ENCODE measurements around the gene ATP8A2. TPM values are rescaled to one million over a fixed set of nuclear protein-coding genes. Genes with fewer than 3 reads are reported as not detected.

ATP8A2 gene
- total and polyA plus RNA-seq, 4 donors = 0.01 to 0.08 (median 0.05) TPM; not detected in 1

- no peak for DNase-seq (ENCODE audit: low spot score)
- Histone ChIP-seq H3K27me3 (ENCODE audit: control insufficient read depth in 4 of 4, insufficient read depth in 4 of 4, low read length in 3 of 4) (peaks cover 0 to 8% (median 1%) of the 10 kb centered on the region in 4 donors), H3K36me3 (ENCODE audit: control insufficient read depth in 4 of 4, insufficient read depth in 3 of 4, low read depth in 1 of 4, low read length in 3 of 4) (no peaks in the 10 kb centered on the region), H3K9ac (ENCODE audit: low read depth in 1 of 2, low read length in 2 of 2) (no peak overlapping the region), H3K27ac (ENCODE audit: low read depth in 1 of 2, low read length in 2 of 2) (no peak overlapping the region), H3K4me1 (ENCODE audit: control insufficient read depth in 4 of 4, insufficient read depth in 4 of 4, low read length in 3 of 4) (no peaks in the 10 kb centered on the region), H3K4me3 (ENCODE audit: low read depth in 1 of 3, low read length in 3 of 3) (no peak overlapping the region), H3K9me3 (ENCODE audit: control insufficient read depth in 4 of 4, low read length in 3 of 4) (no peaks in the 10 kb centered on the region)
- TF ChIP-seq HNF4G (IDR thresholded peaks at IDR 0.05) = no peak
- TF ChIP-seq EGR1 (IDR thresholded peaks at IDR 0.05; ENCODE audit: low read depth in 2 of 2) = no peak
- no peak for TF ChIP-seq FOXA2 (IDR thresholded peaks at IDR 0.05)
Observed at GRCh38 chr13:25982907-25983306, 611.1 kb downstream of the ATP8A2 start.

DNA sequence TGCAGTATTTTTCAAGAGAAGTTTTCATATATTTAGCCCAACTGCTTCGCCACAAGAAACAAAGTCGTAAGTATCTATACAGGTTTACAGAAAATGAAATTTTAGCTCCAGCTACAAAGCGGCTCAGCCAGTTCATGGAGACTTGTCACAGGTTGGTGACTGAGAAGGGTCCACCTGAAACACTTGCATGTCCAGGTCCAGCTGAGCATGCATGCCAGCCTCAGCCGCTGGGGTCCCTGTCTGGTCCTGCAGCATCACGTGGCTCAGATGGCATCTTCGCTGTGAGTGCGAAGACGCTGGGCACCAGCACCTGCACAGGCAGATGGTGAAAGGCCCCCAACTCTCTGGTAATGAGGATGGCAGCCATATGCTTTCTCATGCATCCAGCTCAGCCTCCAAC lies 616.2 kb downstream of the ATP8A2 start:
- no peak overlapping the region for H3K4me3 ChIP-seq (ENCODE audit: low read depth in 1 of 3, low read length in 3 of 3)
- DNase-seq (ENCODE audit: low spot score) = no peak
- WGBS = 89% methylated on average over 8 of the region's 8 CpGs
- TF ChIP-seq, protein P1, sequence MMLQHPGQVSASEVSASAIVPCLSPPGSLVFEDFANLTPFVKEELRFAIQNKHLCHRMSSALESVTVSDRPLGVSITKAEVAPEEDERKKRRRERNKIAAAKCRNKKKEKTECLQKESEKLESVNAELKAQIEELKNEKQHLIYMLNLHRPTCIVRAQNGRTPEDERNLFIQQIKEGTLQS (IDR thresholded peaks at IDR 0.05) = no peak
- TF ChIP-seq SP1 (IDR thresholded peaks at IDR 0.05) (no peak), FOXA2 (IDR thresholded peaks at IDR 0.05) (no peak), REST (IDR thresholded peaks at IDR 0.05) (no peak), RXRA (IDR thresholded peaks at IDR 0.05) (no peak), RAD21 (IDR thresholded peaks at IDR 0.05) (no peak), FOXA1 (IDR thresholded peaks at IDR 0.05) (no peak)
- TF ChIP-seq, protein P2, sequence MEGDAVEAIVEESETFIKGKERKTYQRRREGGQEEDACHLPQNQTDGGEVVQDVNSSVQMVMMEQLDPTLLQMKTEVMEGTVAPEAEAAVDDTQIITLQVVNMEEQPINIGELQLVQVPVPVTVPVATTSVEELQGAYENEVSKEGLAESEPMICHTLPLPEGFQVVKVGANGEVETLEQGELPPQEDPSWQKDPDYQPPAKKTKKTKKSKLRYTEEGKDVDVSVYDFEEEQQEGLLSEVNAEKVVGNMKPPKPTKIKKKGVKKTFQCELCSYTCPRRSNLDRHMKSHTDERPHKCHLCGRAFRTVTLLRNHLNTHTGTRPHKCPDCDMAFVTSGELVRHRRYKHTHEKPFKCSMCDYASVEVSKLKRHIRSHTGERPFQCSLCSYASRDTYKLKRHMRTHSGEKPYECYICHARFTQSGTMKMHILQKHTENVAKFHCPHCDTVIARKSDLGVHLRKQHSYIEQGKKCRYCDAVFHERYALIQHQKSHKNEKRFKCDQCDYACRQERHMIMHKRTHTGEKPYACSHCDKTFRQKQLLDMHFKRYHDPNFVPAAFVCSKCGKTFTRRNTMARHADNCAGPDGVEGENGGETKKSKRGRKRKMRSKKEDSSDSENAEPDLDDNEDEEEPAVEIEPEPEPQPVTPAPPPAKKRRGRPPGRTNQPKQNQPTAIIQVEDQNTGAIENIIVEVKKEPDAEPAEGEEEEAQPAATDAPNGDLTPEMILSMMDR (IDR thresholded peaks at IDR 0.05; ENCODE audit: low read depth, low read length, missing input control) = no peak
- peaks cover 0 to 7% (median 1%) of the 10 kb centered on the region in 4 donors for H3K27me3 ChIP-seq (ENCODE audit: control insufficient read depth in 4 of 4, insufficient read depth in 4 of 4, low read length in 3 of 4)
- no peaks in the 10 kb centered on the region for H3K36me3 ChIP-seq (ENCODE audit: control insufficient read depth in 4 of 4, insufficient read depth in 3 of 4, low read depth in 1 of 4, low read length in 3 of 4)
- no peaks in the 10 kb centered on the region for H3K9me3 ChIP-seq (ENCODE audit: control insufficient read depth in 4 of 4, low read length in 3 of 4)
- no peaks in the 10 kb centered on the region for H3K4me1 ChIP-seq (ENCODE audit: control insufficient read depth in 4 of 4, insufficient read depth in 4 of 4, low read length in 3 of 4)
- no peak overlapping the region for H3K27ac ChIP-seq (ENCODE audit: low read depth in 1 of 2, low read length in 2 of 2)
- H3K9ac ChIP-seq (ENCODE audit: low read depth in 1 of 2, low read length in 2 of 2) = no peak overlapping the region

DNA sequence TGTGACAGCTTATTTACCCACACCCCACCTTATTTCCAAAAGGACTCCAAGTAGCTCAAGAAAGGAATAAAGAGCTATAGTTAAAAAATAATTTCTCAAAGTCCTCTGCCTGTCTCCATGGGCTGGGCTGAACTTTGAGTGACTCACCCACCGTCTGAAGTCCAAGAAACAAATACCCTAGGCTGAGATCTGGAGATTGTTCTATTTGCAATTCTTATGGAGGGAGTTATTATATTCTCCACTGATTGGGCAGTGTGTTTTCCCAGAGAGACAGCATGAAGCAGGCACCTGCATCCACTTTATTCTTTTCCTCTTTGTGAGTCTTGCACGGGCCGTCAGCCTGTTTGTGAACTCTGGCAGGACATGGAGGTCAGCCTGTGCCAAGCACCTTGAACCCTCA lies 616.9 kb downstream of the ATP8A2 start:
- no peaks in the 10 kb centered on the region for H3K9me3 ChIP-seq (ENCODE audit: control insufficient read depth in 4 of 4, low read length in 3 of 4)
- H3K4me1 ChIP-seq (ENCODE audit: control insufficient read depth in 4 of 4, insufficient read depth in 4 of 4, low read length in 3 of 4) = no peaks in the 10 kb centered on the region
- H3K36me3 ChIP-seq (ENCODE audit: control insufficient read depth in 4 of 4, insufficient read depth in 3 of 4, low read depth in 1 of 4, low read length in 3 of 4) = no peaks in the 10 kb centered on the region
- no peak overlapping the region for H3K9ac ChIP-seq (ENCODE audit: low read depth in 1 of 2, low read length in 2 of 2)
- no peak overlapping the region for H3K27ac ChIP-seq (ENCODE audit: low read depth in 1 of 2, low read length in 2 of 2)
- DNase-seq (ENCODE audit: low spot score) = no peak
- 33% methylated on average over 3 of the region's 3 CpGs for whole genome bisulfite sequencing
- H3K4me3 ChIP-seq (ENCODE audit: low read depth in 1 of 3, low read length in 3 of 3) = no peak overlapping the region
- peaks cover 0 to 5% (median 1%) of the 10 kb centered on the region in 4 donors for H3K27me3 ChIP-seq (ENCODE audit: control insufficient read depth in 4 of 4, insufficient read depth in 4 of 4, low read length in 3 of 4)
- TF ChIP-seq FOXA1 (IDR thresholded peaks at IDR 0.05) (no peak), SP1 (IDR thresholded peaks at IDR 0.05) (no peak), RAD21 (IDR thresholded peaks at IDR 0.05) (no peak), GABPA (IDR thresholded peaks at IDR 0.05 in 1 of 2, conservative IDR thresholded peaks at IDR 0.05 in 1 of 2) (no peak), RXRA (IDR thresholded peaks at IDR 0.05) (no peak), JUND (IDR thresholded peaks at IDR 0.05) (no peak), FOXA2 (IDR thresholded peaks at IDR 0.05) (no peak), HNF4A (conservative IDR thresholded peaks at IDR 0.05) (no peak), REST (IDR thresholded peaks at IDR 0.05) (no peak), YY1 (IDR thresholded peaks at IDR 0.05) (no peak)
- TF ChIP-seq, protein P2 (IDR thresholded peaks at IDR 0.05; ENCODE audit: low read depth, low read length, missing input control) = no peak
- TF ChIP-seq, protein P3, sequence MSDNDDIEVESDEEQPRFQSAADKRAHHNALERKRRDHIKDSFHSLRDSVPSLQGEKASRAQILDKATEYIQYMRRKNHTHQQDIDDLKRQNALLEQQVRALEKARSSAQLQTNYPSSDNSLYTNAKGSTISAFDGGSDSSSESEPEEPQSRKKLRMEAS (IDR thresholded peaks at IDR 0.05) = no peak
- TF ChIP-seq, protein P1 (IDR thresholded peaks at IDR 0.05) = no peak

All from liver (tissue), 9 donors.